Measurements from ENCODE around the gene SESTD1. TPM values are rescaled to one million over a fixed set of nuclear protein-coding genes. Genes with fewer than 3 reads are reported as not detected.

SESTD1 gene
- total and polyA plus RNA-seq, 2 of the 13 experiments (the other 11 are each of a cell fraction or from before 2014, with no cell fraction given): 74.4 to 101 TPM

DNA sequence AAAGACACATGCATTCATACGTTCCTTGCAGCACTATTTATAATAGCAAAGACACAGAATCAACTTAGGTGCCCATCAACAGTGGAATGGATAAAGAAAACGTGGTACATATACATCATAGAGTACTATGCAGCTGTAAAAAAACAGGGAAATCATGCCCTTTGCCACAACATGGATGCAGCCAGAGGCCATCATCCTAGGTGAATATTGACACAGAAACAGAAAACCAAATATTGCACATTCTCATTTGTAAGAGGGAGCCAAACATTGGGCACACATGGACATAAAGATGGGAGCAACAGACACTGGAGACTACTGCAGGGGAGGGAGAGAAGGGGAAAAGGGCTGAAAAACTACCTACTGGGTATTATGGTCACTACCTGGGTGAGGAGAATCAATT lies 73.5 kb downstream of the SESTD1 start (continued):
- TF ChIP-seq, protein P1, sequence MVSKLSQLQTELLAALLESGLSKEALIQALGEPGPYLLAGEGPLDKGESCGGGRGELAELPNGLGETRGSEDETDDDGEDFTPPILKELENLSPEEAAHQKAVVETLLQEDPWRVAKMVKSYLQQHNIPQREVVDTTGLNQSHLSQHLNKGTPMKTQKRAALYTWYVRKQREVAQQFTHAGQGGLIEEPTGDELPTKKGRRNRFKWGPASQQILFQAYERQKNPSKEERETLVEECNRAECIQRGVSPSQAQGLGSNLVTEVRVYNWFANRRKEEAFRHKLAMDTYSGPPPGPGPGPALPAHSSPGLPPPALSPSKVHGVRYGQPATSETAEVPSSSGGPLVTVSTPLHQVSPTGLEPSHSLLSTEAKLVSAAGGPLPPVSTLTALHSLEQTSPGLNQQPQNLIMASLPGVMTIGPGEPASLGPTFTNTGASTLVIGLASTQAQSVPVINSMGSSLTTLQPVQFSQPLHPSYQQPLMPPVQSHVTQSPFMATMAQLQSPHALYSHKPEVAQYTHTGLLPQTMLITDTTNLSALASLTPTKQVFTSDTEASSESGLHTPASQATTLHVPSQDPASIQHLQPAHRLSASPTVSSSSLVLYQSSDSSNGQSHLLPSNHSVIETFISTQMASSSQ (IDR thresholded peaks at IDR 0.05; ENCODE audit: low read depth): no peak
- TF ChIP-seq, protein P1 (CRISPR knock-in tag; IDR thresholded peaks at IDR 0.05; ENCODE audit: borderline replicate concordance): no peak
- TF ChIP-seq SIN3A (IDR thresholded peaks at IDR 0.05; ENCODE audit: borderline replicate concordance, low read depth, low read length) (no peak), REXO4 (CRISPR knock-in tag; IDR thresholded peaks at IDR 0.05; ENCODE audit: borderline replicate concordance) (no peak), JUND (CRISPR knock-in tag; IDR thresholded peaks at IDR 0.05) (no peak), ZNF878 (CRISPR knock-in tag; IDR thresholded peaks at IDR 0.05) (no peak), ZBTB3 (CRISPR knock-in tag; IDR thresholded peaks at IDR 0.05; ENCODE audit: borderline replicate concordance, low read depth) (no peak), HNRNPLL (IDR thresholded peaks at IDR 0.05; ENCODE audit: low read depth, low read length, poor library complexity, severe bottlenecking) (no peak), SOX5 (CRISPR knock-in tag; IDR thresholded peaks at IDR 0.05; ENCODE audit: borderline replicate concordance) (0 out of 2 replicates have a peak, but pooled peaks have one; percentile 28), NFIC (IDR thresholded peaks at IDR 0.05; ENCODE audit: low read length) (no peak), HNRNPK (IDR thresholded peaks at IDR 0.05; ENCODE audit: low read depth, low read length, poor library complexity, severe bottlenecking) (no peak), ZNF282 (IDR thresholded peaks at IDR 0.05; ENCODE audit: partially characterized antibody) (no peak)
- TF ChIP-seq, protein P2, sequence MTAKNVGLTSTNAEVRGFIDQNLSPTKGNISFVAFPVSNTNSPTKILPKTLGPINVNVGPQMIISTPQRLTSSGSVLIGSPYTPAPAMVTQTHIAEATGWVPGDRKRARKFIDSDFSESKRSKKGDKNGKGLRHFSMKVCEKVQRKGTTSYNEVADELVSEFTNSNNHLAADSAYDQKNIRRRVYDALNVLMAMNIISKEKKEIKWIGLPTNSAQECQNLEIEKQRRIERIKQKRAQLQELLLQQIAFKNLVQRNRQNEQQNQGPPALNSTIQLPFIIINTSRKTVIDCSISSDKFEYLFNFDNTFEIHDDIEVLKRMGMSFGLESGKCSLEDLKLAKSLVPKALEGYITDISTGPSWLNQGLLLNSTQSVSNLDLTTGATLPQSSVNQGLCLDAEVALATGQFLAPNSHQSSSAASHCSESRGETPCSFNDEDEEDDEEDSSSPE (CRISPR knock-in tag; IDR thresholded peaks at IDR 0.05): no peak
- TF ChIP-seq, protein P3, sequence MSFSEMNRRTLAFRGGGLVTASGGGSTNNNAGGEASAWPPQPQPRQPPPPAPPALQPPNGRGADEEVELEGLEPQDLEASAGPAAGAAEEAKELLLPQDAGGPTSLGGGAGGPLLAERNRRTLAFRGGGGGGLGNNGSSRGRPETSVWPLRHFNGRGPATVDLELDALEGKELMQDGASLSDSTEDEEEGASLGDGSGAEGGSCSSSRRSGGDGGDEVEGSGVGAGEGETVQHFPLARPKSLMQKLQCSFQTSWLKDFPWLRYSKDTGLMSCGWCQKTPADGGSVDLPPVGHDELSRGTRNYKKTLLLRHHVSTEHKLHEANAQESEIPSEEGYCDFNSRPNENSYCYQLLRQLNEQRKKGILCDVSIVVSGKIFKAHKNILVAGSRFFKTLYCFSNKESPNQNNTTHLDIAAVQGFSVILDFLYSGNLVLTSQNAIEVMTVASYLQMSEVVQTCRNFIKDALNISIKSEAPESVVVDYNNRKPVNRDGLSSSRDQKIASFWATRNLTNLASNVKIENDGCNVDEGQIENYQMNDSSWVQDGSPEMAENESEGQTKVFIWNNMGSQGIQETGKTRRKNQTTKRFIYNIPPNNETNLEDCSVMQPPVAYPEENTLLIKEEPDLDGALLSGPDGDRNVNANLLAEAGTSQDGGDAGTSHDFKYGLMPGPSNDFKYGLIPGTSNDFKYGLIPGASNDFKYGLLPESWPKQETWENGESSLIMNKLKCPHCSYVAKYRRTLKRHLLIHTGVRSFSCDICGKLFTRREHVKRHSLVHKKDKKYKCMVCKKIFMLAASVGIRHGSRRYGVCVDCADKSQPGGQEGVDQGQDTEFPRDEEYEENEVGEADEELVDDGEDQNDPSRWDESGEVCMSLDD (CRISPR knock-in tag; IDR thresholded peaks at IDR 0.05; ENCODE audit: borderline replicate concordance): no peak
- TF ChIP-seq, protein P4, sequence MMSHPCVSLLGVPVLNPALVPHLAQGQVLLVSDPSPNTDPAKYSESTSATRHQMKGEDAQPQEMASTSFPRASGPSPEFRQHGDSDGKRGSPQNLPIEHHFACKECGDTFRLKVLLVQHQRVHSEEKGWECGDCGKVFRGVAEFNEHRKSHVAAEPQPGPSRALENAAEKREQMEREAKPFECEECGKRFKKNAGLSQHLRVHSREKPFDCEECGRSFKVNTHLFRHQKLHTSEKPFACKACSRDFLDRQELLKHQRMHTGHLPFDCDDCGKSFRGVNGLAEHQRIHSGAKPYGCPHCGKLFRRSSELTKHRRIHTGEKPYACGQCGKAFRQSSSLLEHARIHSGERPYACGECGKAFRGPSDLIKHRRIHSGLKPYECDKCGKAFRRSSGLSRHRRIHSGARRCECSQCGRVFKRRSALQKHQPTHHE (CRISPR knock-in tag; IDR thresholded peaks at IDR 0.05; ENCODE audit: borderline replicate concordance): no peak
- TF ChIP-seq, protein P5, sequence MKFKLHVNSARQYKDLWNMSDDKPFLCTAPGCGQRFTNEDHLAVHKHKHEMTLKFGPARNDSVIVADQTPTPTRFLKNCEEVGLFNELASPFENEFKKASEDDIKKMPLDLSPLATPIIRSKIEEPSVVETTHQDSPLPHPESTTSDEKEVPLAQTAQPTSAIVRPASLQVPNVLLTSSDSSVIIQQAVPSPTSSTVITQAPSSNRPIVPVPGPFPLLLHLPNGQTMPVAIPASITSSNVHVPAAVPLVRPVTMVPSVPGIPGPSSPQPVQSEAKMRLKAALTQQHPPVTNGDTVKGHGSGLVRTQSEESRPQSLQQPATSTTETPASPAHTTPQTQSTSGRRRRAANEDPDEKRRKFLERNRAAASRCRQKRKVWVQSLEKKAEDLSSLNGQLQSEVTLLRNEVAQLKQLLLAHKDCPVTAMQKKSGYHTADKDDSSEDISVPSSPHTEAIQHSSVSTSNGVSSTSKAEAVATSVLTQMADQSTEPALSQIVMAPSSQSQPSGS (CRISPR knock-in tag; IDR thresholded peaks at IDR 0.05): 0 out of 2 replicates have a peak, but pooled peaks have one; percentile 36
- TF ChIP-seq, protein P6, sequence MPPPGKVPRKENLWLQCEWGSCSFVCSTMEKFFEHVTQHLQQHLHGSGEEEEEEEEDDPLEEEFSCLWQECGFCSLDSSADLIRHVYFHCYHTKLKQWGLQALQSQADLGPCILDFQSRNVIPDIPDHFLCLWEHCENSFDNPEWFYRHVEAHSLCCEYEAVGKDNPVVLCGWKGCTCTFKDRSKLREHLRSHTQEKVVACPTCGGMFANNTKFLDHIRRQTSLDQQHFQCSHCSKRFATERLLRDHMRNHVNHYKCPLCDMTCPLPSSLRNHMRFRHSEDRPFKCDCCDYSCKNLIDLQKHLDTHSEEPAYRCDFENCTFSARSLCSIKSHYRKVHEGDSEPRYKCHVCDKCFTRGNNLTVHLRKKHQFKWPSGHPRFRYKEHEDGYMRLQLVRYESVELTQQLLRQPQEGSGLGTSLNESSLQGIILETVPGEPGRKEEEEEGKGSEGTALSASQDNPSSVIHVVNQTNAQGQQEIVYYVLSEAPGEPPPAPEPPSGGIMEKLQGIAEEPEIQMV (CRISPR knock-in tag; IDR thresholded peaks at IDR 0.05; ENCODE audit: low read depth): no peak

Measured in HepG2 (cell line).